G401.6 (cell line): Measurements from ENCODE around the gene SLC25A20.

ENCODE experiments used
- FAIRE-seq: peaks from 2 replicates; lab custom pipeline; 2012; peaks lifted over from hg19 to GRCh38; lab: Jason Lieb, UNC

The SLC25A20 gene

GRCh38 chr3:48897460-48898376, 964 bp downstream of the SLC25A20 start:
- FAIRE-seq: no peak

- FAIRE-seq: no peak
Measured at GRCh38 chr3:48896936-48897335, 1.7 kb downstream of the SLC25A20 start.

GRCh38 chr3:48894516-48894915, 4.2 kb downstream of the SLC25A20 start:
- no peak for FAIRE-seq

GRCh38 chr3:48891606-48892005, 7.1 kb downstream of the SLC25A20 start:
- no peak for FAIRE-seq

GRCh38 chr3:48885753-48886152, 12.9 kb downstream of the SLC25A20 start:
- no peak for FAIRE-seq

- FAIRE-seq: no peak
Measured at GRCh38 chr3:48881652-48882114, 17.0 kb downstream of the SLC25A20 start.

- no peak for FAIRE-seq
Measured at GRCh38 chr3:48881006-48881405, 17.7 kb downstream of the SLC25A20 start.

GRCh38 chr3:48879994-48880377, 18.7 kb downstream of the SLC25A20 start:
- no peak for FAIRE-seq

GRCh38 chr3:48879307-48879993, 19.2 kb downstream of the SLC25A20 start:
- FAIRE-seq: no peak

GRCh38 chr3:48877671-48878070, 21.0 kb downstream of the SLC25A20 start:
- FAIRE-seq: no peak

GRCh38 chr3:48863122-48863521, 35.6 kb downstream of the SLC25A20 start:
- FAIRE-seq: no peak

GRCh38 chr3:48859206-48859605, 39.5 kb downstream of the SLC25A20 start:
- FAIRE-seq: no peak

- no peak for FAIRE-seq
Measured at GRCh38 chr3:48858709-48859108, 40.0 kb downstream of the SLC25A20 start.

- FAIRE-seq: no peak
Measured at GRCh38 chr3:48857641-48858040, 41.0 kb downstream of the SLC25A20 start.

GRCh38 chr3:48856469-48856868, 42.2 kb downstream of the SLC25A20 start:
- FAIRE-seq: no peak

GRCh38 chr3:48855681-48856447, 42.8 kb downstream of the SLC25A20 start:
- no peak for FAIRE-seq

GRCh38 chr3:48852151-48852550, 46.5 kb downstream of the SLC25A20 start:
- no peak for FAIRE-seq

- FAIRE-seq: no peak
Measured at GRCh38 chr3:48851407-48851806, 47.3 kb downstream of the SLC25A20 start.

- no peak for FAIRE-seq
Measured at GRCh38 chr3:48848816-48849515, 49.7 kb downstream of the SLC25A20 start.

- no peak for FAIRE-seq
Measured at GRCh38 chr3:48847504-48848423, 50.9 kb downstream of the SLC25A20 start, which contains the start of gene PRKAR2A. TSS of gene PRKAR2A (minus strand) at chr3:48847874. CDS start at chr3:48847596, 278 bp downstream.

GRCh38 chr3:48847053-48847503, 51.6 kb downstream of the SLC25A20 start:
- FAIRE-seq: no peak
